HFFc6 (cell line): ENCODE measurements around the gene BICD2. TPM values are rescaled to one million over a fixed set of nuclear protein-coding genes. Genes with fewer than 3 reads are reported as not detected.

Experiments used
- DNase-seq: peaks from one replicate; pipeline ENCODE4 v3.0.0-alpha.2; 2018
- H3K27ac Mint-ChIP-seq: 2 replicates; pipeline ENCODE4 v1.8.0; 2020; ENCODE audit warnings: mild to moderate bottlenecking, mixed read lengths
- H3K27me3 Mint-ChIP-seq: 2 replicates; pipeline ENCODE4 v1.8.0; 2021; ENCODE audit warnings: mild to moderate bottlenecking, moderate library complexity, mixed read lengths; ENCODE audit not compliant: insufficient read depth
- H3K36me3 Mint-ChIP-seq: 2 replicates; pipeline ENCODE4 v1.8.0; 2021; ENCODE audit warnings: low read depth, mixed read lengths
- H3K4me1 Mint-ChIP-seq: 2 replicates; pipeline ENCODE4 v1.8.0; 2020; ENCODE audit warnings: low read depth, mixed read lengths
- H3K4me3 Mint-ChIP-seq: 2 replicates; pipeline ENCODE4 v1.8.0; 2020; ENCODE audit warnings: mild to moderate bottlenecking, moderate library complexity, mixed read lengths
- H3K9me3 Mint-ChIP-seq: 2 replicates; pipeline ENCODE4 v1.8.0; 2020; ENCODE audit warnings: mild to moderate bottlenecking, mixed read lengths
- CTCF ChIP-seq: fragments of 200-600 bp; sonication (generic); IDR thresholded peaks from 2 replicates; pipeline ENCODE4 v1.5.0; 2021; ENCODE audit warnings: antibody characterized with exemption, mild to moderate bottlenecking
- total RNA-seq, 6 experiments: library from RNA; stranded (reverse); fragmentation: NEBNext Ultra II Directional; extraction: Animal tissue kit (Norgen Biotek cat#: 25700); gene quantifications; 2 replicates in 1 of 6; 3 replicates in 5 of 6; pipeline ENCODE4 v1.2.3, GENCODE V29; 2021

BICD2 gene
- total RNA-seq, 6 experiments from 2014 or later, result 32.4 to 38.6 (median 36.1) TPM

DNA sequence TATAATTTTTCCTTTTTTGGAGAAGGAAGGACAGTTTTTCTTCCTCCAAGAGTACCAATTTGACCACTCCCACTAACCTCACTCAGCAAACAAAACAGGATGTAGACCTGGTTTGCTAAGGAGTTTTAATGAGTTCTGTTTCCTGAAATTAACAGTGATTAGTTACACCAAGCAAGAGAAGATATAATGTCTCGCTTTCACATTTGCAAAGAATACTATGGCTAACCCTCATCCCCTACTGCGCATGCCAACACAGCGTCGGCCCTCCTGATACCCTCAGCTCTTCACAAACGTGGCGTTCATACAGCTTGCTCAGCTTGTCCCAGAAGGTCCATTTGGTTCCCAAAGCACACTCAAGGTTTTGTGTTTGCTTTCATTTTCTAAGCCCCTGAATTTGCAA, 52.8 kb downstream of the BICD2 start:
- Mint-ChIP-seq H3K4me1 (peaks cover 25% of the 10 kb centered on the region), H3K36me3 (peaks cover 8% of the 10 kb centered on the region; the same call in 1 of the 2 replicates), H3K27ac (no peak overlapping the region), H3K27me3 (no peaks in the 10 kb centered on the region; the same call in 1 of the 2 replicates), H3K4me3 (no peak overlapping the region), H3K9me3 (no peaks in the 10 kb centered on the region)
- DNase-seq, result no peak
- no peak for TF ChIP-seq CTCF

DNA sequence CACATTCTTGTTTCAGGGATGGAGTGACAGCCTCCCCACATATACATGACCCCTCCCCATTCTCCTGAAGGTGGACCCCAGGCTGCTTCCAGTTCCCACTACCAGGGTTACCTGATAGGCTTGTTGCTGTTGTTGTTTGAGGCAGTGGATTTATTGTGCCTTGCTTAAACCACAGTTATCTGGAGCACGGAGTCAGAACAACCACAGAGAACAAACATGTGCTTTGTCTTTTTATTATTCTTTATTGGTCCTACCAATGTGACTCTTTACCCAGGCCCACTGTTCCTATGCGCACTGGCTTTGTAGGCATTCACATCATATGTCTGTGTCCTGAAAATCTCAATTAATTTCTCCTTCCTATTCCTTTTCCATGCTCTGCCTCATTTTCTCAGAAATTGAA, 53.5 kb downstream of the BICD2 start:
- Mint-ChIP-seq H3K27ac (no peak overlapping the region), H3K27me3 (peaks cover under 1% of the 10 kb centered on the region), H3K36me3 (peaks cover 8% of the 10 kb centered on the region; the same call in 1 of the 2 replicates), H3K4me1 (peaks cover 27% of the 10 kb centered on the region), H3K9me3 (no peaks in the 10 kb centered on the region), H3K4me3 (no peak overlapping the region)
- no peak for TF ChIP-seq CTCF
- no peak for DNase-seq

- H3K27me3 Mint-ChIP-seq, result peaks cover 3% of the 10 kb centered on the region; the same call in 1 of the 2 replicates
- no peak overlapping the region for H3K4me3 Mint-ChIP-seq
- H3K9me3 Mint-ChIP-seq, result no peaks in the 10 kb centered on the region
- H3K27ac Mint-ChIP-seq, result no peak overlapping the region
- peaks cover 8% of the 10 kb centered on the region; the same call in 1 of the 2 replicates for H3K36me3 Mint-ChIP-seq
- TF ChIP-seq CTCF, result no peak
- DNase-seq, result no peak
- peaks cover 30% of the 10 kb centered on the region for H3K4me1 Mint-ChIP-seq
Observed at GRCh38 chr9:92710368-92710767, 54.3 kb downstream of the BICD2 start.

GRCh38 chr9:92709954-92710353, 54.7 kb downstream of the BICD2 start:
- Mint-ChIP-seq H3K36me3 (peaks cover 8% of the 10 kb centered on the region; the same call in 1 of the 2 replicates), H3K9me3 (no peaks in the 10 kb centered on the region), H3K4me1 (peaks cover 30% of the 10 kb centered on the region), H3K27me3 (peaks cover 3% of the 10 kb centered on the region; the same call in 1 of the 2 replicates), H3K4me3 (no peak overlapping the region), H3K27ac (no peak overlapping the region)
- TF ChIP-seq CTCF, result no peak
- no peak for DNase-seq

- no peak for DNase-seq
- no peak for TF ChIP-seq CTCF
- H3K27me3 Mint-ChIP-seq, result peaks cover 3% of the 10 kb centered on the region; the same call in 1 of the 2 replicates
Observed at GRCh38 chr9:92709240-92709639, 55.4 kb downstream of the BICD2 start.

More at GRCh38 chr9:92709240-92709639, 55.4 kb downstream of the BICD2 start:
- peaks cover 14% of the 10 kb centered on the region; the same call in 1 of the 2 replicates for H3K36me3 Mint-ChIP-seq
- no peaks in the 10 kb centered on the region for H3K9me3 Mint-ChIP-seq
- no peak overlapping the region for H3K4me3 Mint-ChIP-seq
- peaks cover 30% of the 10 kb centered on the region for H3K4me1 Mint-ChIP-seq
- H3K27ac Mint-ChIP-seq, result no peak overlapping the region
